Left renal cortex interstitium (tissue), 4 donors: ENCODE results near the gene MBD6. TPM values are rescaled to one million over a fixed set of nuclear protein-coding genes. Genes with fewer than 3 reads are reported as not detected.
"Not testable (repeated sequence)": the region's sequence is repeated elsewhere in the genome, so short reads cannot be mapped to it uniquely, and the experiment has no call there.

ENCODE experiments used
- DNase-seq, 4 donors: peaks; one replicate each; pipeline ENCODE4 v3.0.0-alpha.2; 2013; ENCODE audit warnings: low read depth in 4 of 4, low spot score in 2 of 4, missing footprints in 1 of 4
- polyA plus RNA-seq, 4 donors: library from polyadenylated mRNA; unstranded; fragments of 120-200 nt; gene quantifications; one replicate each; pipeline ENCODE4 v1.2.1, GENCODE V29; 2013; ENCODE audit not compliant: insufficient read length in 4 of 4

The MBD6 gene
- polyA plus RNA-seq, 4 donors = 38.4 to 98.6 (median 75.0) TPM

DNA sequence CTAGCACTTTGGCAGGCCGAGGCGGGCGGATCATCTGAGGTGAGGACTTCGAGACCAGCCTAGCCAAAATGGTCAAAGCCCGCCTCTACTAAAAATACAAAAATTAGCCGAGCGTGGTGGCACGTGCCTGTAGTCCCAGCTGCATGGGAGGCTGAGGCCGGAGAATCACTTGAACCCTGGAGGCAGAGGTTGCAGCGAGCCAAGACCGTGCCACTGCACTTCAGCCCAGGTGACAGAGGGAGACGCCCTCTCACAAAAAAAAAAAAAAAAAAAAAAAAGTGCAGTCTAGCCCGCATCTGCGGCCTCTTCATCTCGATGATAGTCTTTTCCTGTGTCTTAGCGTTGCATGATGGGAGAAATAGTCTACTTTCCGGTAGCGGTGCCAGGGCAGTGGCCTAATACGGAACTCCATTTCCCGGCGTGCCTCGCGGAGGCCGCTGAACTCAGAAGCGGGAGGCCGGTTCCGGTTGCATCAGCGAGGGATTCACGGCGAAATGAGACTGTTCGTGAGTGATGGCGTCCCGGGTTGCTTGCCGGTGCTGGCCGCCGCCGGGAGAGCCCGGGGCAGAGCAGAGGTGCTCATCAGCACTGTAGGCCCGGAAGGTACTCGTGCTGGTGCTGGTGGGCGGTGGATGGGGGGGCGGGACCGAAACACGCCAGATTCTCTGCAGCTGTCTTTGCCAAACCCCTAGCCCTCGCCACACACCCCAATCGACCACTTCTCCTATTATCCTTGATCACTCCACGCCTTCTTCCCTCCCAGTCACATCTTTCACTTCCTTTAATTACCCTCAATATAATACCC lies 34.8 kb upstream of the MBD6 start, which contains the start of gene MARS1:
MARS1 (plus strand) TSS at position 472 of the 805 bp plus-strand sequence; CDS start at position 495, 23 bp downstream.
- peak; percentile 78 to 96 (median 87) for DNase-seq

DNA sequence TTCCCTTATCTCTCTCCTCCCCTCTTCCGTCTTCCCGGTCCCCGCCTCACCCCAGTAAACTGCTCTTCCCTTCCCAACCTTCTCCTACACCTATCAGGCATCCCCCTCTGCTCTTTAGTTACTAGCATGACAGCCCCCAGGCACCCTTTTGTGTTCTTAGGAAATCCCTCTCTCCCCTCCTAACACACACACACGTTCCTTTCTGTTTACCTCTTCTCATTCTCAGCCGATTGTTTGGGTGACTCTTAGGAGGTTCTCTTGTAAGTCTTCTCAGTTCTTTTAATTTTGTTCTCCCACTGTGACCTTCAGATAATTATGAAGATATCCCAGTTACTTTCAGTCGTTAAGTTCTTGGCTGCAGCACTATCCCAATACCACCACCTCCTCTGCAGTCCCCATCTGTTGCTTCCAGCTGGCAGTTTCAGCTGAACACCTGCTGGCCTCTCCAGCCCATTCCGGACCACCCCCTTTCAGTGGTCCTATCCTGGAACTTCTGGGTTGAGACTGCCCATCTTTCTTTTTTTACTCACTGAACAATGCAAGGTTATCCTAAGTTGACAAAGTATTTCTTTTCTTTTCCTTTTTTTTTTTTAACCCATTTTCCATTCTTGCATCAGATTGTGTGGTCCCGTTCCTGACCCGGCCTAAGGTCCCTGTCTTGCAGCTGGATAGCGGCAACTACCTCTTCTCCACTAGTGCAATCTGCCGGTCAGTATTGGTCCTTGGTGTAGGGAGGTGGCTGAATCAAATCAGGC lies 34.0 kb upstream of the MBD6 start:
- no peak for DNase-seq

DNA sequence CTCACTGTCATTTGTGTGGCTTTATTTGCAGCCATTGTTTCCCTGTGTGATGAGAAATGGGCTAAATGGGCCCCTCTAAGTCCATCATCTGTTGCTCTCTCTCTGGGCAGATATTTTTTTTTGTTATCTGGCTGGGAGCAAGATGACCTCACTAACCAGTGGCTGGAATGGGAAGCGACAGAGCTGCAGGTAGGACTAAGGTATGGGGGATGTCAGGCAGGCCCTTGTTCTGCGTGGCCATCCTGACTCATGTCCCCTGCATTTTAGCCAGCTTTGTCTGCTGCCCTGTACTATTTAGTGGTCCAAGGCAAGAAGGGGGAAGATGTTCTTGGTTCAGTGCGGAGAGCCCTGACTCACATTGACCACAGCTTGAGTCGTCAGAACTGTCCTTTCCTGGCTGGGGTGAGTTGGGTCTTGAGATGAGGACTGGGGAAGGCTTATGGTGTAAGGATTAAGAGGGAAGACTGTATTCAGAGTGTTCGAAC lies 33.4 kb upstream of the MBD6 start:
- no peak for DNase-seq

DNA sequence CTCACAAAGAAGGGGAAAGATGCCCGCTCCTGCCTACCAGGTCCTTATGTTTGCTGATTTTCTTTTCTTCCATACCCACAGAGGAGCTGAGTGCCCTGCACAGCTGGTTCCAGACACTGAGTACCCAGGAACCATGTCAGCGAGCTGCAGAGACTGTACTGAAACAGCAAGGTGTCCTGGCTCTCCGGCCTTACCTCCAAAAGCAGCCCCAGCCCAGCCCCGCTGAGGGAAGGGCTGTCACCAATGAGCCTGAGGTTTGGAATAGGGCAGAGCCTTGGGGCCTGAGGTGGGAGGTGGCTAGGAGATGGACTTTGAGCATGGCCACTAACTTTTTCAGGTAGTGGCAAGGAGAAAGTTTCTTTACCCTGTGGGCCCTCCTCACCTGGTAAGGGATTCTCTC lies 32.5 kb upstream of the MBD6 start:
- DNase-seq = no peak

DNA sequence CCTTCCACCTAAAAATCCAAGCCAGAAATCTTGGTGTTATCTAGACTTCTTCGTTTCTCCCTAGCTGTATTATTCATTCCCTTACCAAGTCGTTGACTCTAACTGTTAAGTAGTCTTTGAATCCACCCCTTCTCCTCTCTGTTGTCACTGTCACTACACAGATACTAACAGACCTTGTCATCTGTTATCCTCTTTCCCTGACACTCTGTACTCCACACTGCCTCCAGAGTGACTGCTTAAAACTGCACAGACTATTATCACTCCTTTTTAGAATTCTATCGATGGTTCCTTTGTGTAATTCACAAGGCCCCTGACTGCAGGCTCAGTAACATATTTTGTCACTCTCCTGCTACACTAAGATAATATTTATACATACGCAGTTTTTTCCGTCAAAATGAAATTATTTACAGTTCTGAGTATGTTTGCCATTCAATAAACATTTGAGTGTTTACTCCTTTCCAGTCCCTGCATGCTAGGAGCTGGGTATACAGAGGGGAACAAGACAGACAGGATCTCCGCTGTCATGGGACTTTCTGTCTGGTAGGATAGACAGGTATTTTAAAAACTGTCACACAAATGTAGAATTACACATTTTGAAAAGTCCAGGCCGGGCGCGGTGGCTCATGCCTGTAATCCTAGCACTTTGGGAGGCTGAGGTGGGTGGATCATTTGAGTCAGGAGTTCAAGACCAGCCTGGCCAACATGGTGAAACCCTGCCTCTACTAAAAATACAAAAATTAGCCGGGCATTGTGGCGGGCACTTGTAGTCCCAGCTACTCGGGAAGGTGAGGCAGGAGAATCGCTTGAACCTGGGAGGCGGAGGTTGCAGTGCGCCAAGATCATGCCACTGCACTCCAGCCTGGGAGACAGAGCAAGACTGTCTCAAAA lies 31.0 kb upstream of the MBD6 start:
- no peak for DNase-seq

DNA sequence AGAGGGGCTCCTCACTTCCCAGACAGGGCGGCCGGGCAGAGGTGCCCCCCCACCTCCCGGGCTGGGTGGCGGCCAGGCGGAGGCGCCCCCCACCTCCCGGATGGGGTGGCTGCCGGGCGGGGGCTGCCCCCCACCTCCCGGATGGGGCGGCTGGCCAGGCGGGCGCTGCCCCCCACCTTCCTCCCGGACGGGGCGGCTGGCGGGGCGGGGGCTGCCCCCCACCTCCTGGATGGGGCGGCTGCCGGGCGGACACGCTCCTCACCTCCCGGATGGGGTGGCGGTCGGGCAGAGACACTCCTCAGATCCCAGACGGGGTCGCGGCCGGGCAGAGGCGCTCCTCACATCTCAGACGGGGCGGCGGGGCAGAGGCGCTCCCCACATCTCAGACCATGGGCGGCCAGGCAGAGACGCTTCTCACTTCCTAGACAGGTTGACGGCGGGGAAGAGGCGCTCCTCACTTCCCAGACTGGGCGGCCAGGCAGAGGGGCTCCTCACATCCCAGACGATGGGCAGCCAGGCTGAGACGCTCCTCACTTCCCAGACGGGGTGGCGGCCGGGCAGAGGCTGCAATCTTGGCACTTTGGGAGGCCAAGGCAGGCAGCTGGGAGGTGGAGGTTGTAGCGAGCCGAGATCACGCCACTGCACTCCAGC lies 27.4 kb upstream of the MBD6 start:
- not testable (repeated sequence) for DNase-seq

DNA sequence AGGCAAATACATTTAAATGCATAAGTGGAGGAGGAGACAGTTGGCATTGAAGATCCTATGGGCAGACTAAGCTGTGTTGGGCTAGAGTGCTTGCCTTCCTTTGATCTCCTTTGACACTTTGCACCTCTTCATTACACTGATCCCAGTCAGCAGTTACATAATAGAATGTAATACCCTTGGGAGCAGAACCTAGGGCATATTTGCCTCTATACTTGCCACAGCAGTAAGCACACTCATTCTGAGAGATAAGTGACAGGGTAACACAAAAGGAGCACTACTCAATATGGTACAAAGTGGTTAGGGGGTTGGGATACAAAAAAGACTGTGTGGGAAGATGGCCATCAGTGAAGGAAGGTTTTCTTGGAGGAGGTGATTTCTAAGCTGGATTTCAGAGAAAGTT lies 25.8 kb upstream of the MBD6 start:
- DNase-seq = no peak

DNA sequence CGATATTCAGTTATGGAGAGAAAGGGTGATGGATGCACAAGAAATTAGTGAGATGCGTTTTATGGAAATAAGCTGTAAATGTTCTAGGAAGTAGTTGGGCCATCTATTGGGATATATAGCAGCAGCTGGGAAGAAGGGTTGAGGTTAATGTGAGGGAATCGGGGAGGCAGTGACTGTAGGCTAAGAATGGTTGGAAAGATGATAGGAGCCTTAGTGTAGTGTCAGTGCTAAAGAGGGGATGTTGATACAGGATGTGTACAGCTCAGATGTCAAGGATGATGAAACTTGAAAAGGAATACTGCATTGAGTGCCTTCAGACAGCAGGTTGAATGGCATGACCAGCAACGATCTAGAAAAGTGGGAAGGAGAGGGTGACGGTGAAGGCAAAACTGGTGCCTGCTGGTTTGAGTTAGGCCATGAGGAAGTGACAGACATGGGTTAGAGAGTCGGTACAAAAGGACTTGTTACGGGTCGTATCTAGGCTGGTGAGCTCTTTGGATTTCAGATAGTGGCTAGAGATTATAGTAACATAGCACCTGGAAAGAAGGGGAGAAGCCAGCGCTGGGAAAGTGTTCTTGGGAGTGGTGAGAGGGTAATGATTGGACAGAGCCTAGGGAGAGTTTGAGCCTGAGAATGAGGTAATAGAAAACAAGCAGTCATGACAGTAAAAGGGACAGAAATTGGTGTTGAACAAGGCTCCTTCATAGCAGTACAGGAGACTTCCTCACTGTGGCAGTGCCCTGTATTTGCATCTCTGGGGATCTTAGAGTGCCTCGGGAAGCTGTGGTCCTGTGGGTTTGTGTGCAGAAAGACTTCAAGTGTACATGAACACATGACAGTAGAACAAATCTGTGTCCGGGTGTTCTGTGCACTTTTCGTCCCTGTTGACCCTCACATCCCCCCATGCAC lies 25.1 kb upstream of the MBD6 start:
- DNase-seq = no peak

DNA sequence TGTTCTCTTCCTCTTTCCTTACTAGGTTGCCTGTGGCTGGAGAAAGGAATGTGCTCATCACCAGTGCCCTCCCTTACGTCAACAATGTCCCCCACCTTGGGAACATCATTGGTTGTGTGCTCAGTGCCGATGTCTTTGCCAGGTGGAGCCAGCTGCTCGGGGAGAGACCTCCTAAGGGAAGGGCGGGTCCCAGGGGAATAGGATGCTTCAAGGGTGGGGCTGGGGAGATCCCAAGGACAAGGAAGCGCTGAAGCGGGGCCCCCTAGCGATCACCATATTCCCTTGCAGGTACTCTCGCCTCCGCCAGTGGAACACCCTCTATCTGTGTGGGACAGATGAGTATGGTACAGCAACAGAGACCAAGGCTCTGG lies 24.5 kb upstream of the MBD6 start:
- no peak for DNase-seq

DNA sequence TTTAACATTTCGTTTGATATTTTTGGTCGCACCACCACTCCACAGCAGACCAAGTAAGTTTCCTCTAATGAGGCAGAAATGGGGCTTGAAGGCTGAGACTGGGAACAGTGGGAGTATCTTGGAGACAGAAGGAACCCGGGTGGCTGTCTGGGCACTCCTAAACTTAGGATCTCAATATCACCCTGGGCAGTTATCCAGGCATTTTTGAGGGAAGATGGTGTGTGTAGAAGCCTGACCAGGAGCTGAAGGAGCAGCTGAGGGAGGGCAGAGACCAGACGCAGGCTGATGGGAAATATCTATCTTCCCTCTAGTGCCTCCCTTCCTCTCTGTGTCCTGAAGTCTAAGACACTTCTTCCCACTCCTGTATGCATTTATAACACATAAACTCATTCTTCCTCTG lies 24.1 kb upstream of the MBD6 start:
- no peak for DNase-seq

DNA sequence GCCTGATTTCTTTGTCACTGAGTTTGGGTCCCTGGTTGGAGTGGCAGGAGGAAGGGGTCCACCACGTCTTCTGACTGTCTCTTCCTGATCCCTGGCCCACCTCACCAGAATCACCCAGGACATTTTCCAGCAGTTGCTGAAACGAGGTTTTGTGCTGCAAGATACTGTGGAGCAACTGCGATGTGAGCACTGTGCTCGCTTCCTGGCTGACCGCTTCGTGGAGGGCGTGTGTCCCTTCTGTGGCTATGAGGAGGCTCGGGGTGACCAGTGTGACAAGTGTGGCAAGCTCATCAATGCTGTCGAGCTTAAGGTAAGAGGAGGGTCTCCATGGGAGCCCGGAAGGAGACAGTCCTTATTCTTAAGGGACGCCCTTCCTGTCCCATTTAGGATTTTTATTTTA lies 22.4 kb upstream of the MBD6 start:
- DNase-seq = no peak

DNA sequence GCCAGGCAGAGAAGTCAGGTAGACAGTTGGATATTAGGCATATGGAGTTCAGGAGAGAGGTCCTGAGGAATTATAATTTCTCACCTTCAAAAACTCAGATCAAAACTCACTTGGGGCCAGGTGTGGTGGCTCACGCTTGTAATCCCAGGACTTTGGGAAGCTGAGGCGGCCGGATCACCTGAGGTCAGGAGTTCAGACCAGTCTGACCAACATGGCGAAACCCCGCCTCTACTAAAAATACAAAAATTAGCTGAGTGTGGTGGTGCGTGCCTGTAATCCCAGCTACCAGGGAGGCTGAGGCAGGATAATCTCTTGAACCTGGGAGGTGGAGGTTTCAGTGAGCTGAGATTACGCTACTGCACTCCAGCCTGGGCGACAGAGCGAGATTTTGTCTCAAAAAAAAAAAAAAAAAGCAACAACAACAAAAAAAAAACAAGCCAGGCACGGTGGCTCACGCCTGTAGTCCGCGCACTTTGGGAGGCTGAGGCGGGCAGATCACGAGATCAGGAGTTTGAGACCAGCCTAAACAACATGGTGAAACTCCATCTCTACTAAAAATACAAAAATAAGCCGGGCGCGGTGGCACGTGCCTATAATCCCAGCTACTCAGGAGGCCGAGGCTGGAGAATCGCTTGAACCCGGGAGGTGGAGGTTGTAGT lies 20.2 kb upstream of the MBD6 start:
- not testable (repeated sequence) for DNase-seq

DNA sequence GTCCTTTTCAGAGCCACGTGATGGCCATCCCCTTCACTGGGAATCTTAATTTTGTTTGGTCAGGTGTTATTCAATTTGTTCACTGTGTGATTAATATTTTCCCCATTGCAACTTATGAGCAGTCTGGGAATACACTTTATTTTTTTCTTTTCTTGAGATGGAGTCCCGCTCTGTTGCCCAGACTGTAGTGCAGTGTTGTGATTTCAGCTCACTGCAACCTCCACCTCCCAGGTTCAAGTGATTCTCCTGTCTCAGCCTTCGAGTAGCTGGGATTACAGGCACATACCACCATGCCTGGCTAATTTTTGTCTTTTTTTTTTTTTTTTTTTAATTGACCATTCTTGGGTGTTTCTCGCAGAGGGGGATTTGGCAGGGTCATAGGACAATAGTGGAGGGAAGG lies 16.1 kb upstream of the MBD6 start:
- not testable (repeated sequence) for DNase-seq

DNA sequence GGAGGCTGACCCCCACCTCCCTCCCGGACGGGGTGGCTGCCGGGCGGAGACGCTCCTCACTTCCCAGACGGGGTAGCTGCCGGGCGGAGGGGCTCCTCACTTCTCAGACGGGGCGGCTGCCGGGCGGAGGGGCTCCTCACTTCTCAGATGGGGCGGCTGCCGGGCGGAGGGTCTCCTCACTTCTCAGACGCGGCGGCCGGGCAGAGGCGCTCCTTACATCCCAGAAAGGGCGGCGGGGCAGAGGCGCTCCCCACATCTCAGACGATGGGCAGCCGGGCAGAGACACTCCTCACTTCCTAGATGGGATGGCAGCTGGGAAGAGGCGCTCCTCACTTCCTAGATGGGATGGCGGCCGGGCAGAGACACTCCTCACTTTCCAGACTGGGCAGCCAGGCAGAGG lies 14.8 kb upstream of the MBD6 start:
- DNase-seq = not testable (repeated sequence)

DNA sequence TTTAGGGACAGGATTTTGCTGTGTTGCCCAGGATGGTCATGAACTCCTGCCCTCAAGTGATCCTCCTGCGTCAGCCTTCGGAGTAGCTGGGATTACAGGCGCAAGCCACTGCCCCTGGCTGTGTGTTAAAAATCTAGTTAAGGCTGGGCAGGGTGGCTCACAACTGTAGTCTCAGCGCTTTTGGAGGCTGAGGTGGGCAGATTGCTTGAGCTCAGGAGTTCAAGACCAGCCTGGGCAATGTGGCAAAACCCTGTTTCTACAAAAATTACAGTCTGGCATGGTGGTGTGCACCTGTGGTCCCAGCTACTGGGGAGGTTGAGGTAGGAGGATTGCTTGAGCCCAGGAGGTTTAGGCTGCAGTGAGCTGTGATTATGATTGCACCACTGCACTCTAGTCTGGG lies 11.5 kb upstream of the MBD6 start:
- no peak for DNase-seq

DNA sequence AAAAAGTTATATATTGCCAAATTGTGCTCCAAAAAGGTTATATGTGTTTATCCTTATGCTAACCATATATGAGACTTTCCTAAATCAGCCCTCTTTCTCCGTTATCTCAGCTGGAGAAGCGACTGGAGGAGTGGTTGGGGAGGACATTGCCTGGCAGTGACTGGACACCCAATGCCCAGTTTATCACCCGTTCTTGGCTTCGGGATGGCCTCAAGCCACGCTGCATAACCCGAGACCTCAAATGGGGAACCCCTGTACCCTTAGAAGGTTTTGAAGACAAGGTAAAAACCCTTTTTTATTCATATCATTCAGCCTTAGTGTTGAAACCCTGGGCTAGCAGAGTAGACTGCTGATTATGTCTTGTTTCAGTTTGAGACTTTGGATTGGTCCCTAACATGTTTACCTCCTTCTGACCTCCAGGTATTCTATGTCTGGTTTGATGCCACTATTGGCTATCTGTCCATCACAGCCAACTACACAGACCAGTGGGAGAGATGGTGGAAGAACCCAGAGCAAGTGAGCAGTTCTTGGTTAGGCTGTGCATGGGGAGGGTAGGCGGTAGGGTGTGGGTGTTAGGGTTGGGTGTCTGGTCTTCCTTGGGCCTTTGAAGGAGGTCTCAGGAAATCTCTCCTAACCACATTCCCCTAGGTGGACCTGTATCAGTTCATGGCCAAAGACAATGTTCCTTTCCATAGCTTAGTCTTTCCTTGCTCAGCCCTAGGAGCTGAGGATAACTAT lies 10.9 kb upstream of the MBD6 start:
- DNase-seq = no peak

DNA sequence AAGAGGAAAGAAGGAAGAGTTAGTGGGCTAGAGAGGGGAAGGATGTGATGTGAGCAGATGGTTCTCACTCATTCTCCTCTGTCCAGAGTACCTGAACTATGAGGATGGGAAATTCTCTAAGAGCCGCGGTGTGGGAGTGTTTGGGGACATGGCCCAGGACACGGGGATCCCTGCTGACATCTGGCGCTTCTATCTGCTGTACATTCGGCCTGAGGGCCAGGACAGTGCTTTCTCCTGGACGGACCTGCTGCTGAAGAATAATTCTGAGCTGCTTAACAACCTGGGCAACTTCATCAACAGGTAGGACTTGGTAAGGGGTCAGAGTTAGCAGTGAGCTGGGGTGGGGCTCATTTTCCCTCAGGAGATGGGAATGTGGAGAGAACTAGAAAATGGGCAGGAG lies 10.0 kb upstream of the MBD6 start:
- DNase-seq = no peak

DNA sequence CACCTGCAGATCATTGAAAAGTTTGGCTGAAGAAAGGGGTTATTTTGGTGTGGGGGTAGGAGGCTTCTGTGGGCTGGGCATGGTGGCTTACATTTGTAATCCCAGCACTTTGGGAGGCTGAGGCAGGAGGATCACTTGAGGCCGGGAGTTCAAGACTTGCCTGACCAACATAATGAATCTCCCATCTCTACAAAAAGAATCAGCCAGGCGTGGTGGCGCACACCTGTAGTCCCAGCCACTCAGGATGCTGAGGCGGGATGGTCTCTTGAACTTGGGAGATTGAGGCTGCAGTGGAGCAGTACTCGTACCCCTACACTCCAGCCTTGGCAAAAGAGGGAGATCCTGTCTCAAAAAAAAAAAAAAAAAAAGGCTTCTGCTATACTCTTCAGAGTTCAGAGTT lies 9.4 kb upstream of the MBD6 start:
- DNase-seq = no peak
